Measurements from ENCODE around the gene MOSMO. TPM values are rescaled to one million over a fixed set of nuclear protein-coding genes. Genes with fewer than 3 reads are reported as not detected.

The MOSMO gene
- total and polyA plus RNA-seq, 2 of the 4 experiments (the other 2 are of a cell fraction), result 10.5 to 16.0 TPM

GRCh38 chr16:22007159-22007508 lies 777 bp upstream of the MOSMO start:
- 20% methylated on average over 1 of the region's 8 CpGs; no CpG with 5 or more reads in 1 of the 2 experiments for WGBS, 2 experiments (ENCODE audit: extremely low coverage in 2 of 2, insufficient read length in 1 of 2)
- CTCF ChIA-PET, result interaction anchor here (1.2 to 5.1 kb wide), 3 partner anchors 70 to 1720 kb away, joined by 3 to 30 read pairs (median 5); no protein-coding TSS in a partner anchor
- TF ChIP-seq CHD1 (IDR thresholded peaks at IDR 0.05; ENCODE audit: low read depth, low read length) (no peak), RFX5 (IDR thresholded peaks at IDR 0.05; ENCODE audit: low read depth, low read length) (no peak), MAZ (IDR thresholded peaks at IDR 0.05; ENCODE audit: borderline replicate concordance, low read depth, low read length) (no peak), SMC3 (IDR thresholded peaks at IDR 0.05; ENCODE audit: low read depth, low read length) (no peak), ELK1 (IDR thresholded peaks at IDR 0.05; ENCODE audit: borderline replicate concordance, low read depth, low read length) (no peak), NFE2L2 (IDR thresholded peaks at IDR 0.05; ENCODE audit: low read depth, low read length) (no peak), MAFK (IDR thresholded peaks at IDR 0.05; ENCODE audit: low read depth, low read length) (no peak), BHLHE40 (IDR thresholded peaks at IDR 0.05; ENCODE audit: low read depth, low read length) (no peak)
- TF ChIP-seq, protein P1, sequence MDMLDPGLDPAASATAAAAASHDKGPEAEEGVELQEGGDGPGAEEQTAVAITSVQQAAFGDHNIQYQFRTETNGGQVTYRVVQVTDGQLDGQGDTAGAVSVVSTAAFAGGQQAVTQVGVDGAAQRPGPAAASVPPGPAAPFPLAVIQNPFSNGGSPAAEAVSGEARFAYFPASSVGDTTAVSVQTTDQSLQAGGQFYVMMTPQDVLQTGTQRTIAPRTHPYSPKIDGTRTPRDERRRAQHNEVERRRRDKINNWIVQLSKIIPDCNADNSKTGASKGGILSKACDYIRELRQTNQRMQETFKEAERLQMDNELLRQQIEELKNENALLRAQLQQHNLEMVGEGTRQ (IDR thresholded peaks at IDR 0.05; ENCODE audit: low read depth, low read length), result no peak
- Histone ChIP-seq H2BK20ac (ENCODE audit: low read depth, low read length) (no peak overlapping the region), H3K79me1 (ENCODE audit: low read depth in 1 of 2, low read length in 2 of 2) (peaks cover 8 to 43% of the 10 kb centered on the region in 2 experiments), H4K5ac (ENCODE audit: low read depth, low read length) (peak overlapping the region; percentile 61; the same call in 1 of the 2 replicates), H2BK120ac (ENCODE audit: low read depth, low read length) (peak overlapping the region; percentile 28), H2BK5ac (ENCODE audit: low read depth, low read length, poor library complexity, severe bottlenecking) (peak overlapping the region; percentile 84), H3K9me1 (ENCODE audit: insufficient read depth, low read length) (peaks cover 23% of the 10 kb centered on the region), H4K8ac (ENCODE audit: low read depth in 2 of 2, low read length in 2 of 2) (peak overlapping the region; percentile 17 to 59; a peak in 2 of 4 replicates), H2AK9ac (replicated peaks; ENCODE audit: low read depth, low read length, poor library complexity) (peak overlapping the region; percentile 97), H3K9ac (ENCODE audit: low read depth, low read length) (peak overlapping the region; percentile 81), H2BK15ac (ENCODE audit: low read depth, low read length) (0 out of 3 replicates have a peak overlapping the region, but pooled peaks have one; percentile 2), H3K27me3 (ENCODE audit: control insufficient read depth, insufficient read depth, low read length) (no peaks in the 10 kb centered on the region), H3K4me2 (ENCODE audit: low read depth, low read length) (peak overlapping the region; percentile 95), H3K4me3 (ENCODE audit: insufficient read depth, low read depth, low read length) (peak overlapping the region; percentile 92), H4K91ac (ENCODE audit: insufficient read depth, low read depth, low read length) (peak overlapping the region; percentile 53; the same call in 1 of the 2 replicates), H2AFZ (replicated peaks; ENCODE audit: low read length, poor library complexity) (peak overlapping the region; percentile 99), H3K4me1 (ENCODE audit: control insufficient read depth, insufficient read depth, low read length) (peaks cover 8% of the 10 kb centered on the region), H3K36me3 (ENCODE audit: control insufficient read depth, insufficient read depth, low read length) (no peaks in the 10 kb centered on the region; the same call in 1 of the 2 replicates), H3K23ac (ENCODE audit: low read depth, low read length) (peak overlapping the region; percentile 91), H4K20me1 (ENCODE audit: insufficient read depth, low read length) (peaks cover 23% of the 10 kb centered on the region), H3K18ac (ENCODE audit: low read depth, low read length) (no peak overlapping the region), H2AK5ac (ENCODE audit: low read depth, low read length) (peak overlapping the region; percentile 20; the same call in 1 of the 2 replicates), H3K9me3 (ENCODE audit: control insufficient read depth, insufficient read depth, low read length) (no peaks in the 10 kb centered on the region), H3K4ac (ENCODE audit: low read depth, low read length) (peak overlapping the region; percentile 90), H3K56ac (ENCODE audit: extremely low read depth, insufficient read depth, low read length) (peak overlapping the region; percentile 54), H3K14ac (replicated peaks; ENCODE audit: low read depth, low read length) (peak overlapping the region; percentile 68), H3K27ac (ENCODE audit: insufficient read depth, low read length) (peak overlapping the region; percentile 93)
- dilution Hi-C loops (cut with HindIII; ENCODE audit: low sequenced_read_pairs, unreplicated experiment) (no loop called here), in situ Hi-C loops (cut with MboI; ENCODE audit: low sequenced_read_pairs) (loop anchor here (10.0 kb wide), 1 partner anchor 288 kb away; the partner anchor contains the start of gene POLR3E), intact Hi-C loops (cut with micrococcal nuclease) (loop anchor here (2.0 kb wide), 1 partner anchor 20 kb away; no protein-coding TSS in a partner anchor)
- BruUV-seq (replicated peaks), result no TSS peak
- no peak for ATAC-seq (ENCODE audit: low read depth)
- POLR2A ChIA-PET (ENCODE audit: unreplicated experiment), result no interaction called here
- no peak for DNase-seq
